ENCODE data around the gene CD53.

GRCh38 chr1:110890474-110891196 lies 17.7 kb downstream of the CD53 start:
- TF ChIP-seq, protein P1, sequence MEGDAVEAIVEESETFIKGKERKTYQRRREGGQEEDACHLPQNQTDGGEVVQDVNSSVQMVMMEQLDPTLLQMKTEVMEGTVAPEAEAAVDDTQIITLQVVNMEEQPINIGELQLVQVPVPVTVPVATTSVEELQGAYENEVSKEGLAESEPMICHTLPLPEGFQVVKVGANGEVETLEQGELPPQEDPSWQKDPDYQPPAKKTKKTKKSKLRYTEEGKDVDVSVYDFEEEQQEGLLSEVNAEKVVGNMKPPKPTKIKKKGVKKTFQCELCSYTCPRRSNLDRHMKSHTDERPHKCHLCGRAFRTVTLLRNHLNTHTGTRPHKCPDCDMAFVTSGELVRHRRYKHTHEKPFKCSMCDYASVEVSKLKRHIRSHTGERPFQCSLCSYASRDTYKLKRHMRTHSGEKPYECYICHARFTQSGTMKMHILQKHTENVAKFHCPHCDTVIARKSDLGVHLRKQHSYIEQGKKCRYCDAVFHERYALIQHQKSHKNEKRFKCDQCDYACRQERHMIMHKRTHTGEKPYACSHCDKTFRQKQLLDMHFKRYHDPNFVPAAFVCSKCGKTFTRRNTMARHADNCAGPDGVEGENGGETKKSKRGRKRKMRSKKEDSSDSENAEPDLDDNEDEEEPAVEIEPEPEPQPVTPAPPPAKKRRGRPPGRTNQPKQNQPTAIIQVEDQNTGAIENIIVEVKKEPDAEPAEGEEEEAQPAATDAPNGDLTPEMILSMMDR (IDR thresholded peaks at IDR 0.05) = no peak
- no peak for TF ChIP-seq POLR2AphosphoS5 (IDR thresholded peaks at IDR 0.05; ENCODE audit: insufficient read depth in 1 of 2, low read depth in 1 of 2)

Data from vagina (tissue), 2 donors.